HG02973 (cell line): ENCODE measurements around the gene SHF.

Experiments used
- ATAC-seq: cut with Tn5 transposase; IDR thresholded peaks from one replicate; pipeline ENCODE4 v1.9.1; 2021; ENCODE audit warnings: moderate library complexity; ENCODE audit not compliant: unreplicated experiment

The SHF gene

DNA sequence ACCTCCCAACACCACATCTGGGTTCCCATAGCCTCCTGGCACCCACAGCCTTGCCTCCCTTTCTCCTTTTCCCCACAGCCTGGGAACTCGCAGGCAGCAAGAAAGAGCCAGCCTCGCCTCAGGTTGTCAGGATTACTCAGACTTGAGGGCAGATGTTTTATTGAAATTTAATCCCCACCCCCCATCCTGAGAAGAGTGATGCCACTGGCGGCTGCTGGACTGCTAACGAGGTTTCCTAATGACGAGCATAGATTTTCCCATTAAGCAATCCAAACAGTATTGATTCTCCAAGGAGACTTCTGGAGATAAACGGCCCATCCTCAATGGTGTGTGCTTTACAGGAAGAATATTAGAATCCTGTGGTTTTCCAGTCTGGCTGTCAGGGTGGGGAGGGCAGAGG is 13.7 kb downstream of the SHF start:
- no peak for ATAC-seq

DNA sequence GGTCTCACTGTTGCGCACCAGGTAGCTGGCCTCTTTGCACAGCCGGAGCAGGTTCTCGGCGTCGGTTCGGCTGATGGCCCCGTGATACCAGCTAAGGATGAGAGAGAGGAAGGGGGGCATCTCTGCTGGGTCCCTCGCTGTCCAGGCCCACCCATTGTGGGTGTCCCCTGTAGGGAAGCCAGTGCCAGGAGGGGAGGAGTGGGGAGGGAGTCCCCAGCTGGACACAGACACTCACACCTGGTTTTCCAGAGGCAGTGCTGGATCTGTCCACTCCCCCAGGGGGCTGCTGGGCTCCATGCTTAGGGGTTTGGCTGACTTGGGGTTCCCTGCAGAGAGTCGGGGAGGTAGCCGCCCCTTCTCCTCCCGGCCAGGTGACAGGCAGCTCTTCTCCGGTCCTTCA is 15.9 kb downstream of the SHF start:
- no peak for ATAC-seq

DNA sequence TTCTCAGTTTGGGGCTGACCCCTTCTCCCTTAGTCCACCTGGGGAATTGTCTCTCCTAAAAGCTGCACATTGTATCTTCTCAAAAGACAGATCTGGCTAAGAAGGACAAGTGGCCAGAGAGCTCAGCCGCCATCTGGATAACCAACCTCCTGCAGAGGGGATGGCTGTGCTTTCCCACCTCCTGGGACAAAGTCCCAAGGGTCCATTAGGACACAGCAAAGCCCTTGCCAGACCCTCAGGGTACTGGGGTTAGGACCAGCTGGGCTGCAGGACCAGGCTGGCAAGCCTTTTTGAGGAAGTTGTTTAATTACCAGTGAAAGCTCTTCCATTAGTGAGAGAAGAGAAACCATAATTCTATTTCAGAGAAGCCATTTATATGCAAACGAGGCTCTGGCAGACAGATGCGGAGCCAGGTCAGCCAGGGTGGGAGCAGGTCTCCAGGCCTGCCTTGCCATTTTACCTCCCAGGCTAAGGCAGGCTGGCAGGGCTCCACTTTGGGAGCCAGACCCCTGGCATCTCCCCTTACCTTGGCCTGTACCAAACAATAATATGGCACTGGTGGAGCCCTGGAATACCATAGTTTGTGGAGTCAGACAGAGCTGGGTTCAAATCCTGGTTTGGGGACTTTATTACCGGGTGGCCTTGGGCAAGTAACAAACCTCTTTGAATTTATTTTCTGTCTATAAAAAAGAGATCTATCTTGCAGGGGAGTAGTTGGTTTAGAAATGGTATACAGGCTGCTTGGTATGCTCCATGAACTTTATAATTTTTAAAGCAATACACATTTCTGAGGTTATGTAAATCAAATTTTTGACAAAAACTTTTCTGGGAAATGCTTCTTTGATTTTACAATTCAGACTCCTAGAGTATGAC is 17.9 kb downstream of the SHF start:
- no peak for ATAC-seq

DNA sequence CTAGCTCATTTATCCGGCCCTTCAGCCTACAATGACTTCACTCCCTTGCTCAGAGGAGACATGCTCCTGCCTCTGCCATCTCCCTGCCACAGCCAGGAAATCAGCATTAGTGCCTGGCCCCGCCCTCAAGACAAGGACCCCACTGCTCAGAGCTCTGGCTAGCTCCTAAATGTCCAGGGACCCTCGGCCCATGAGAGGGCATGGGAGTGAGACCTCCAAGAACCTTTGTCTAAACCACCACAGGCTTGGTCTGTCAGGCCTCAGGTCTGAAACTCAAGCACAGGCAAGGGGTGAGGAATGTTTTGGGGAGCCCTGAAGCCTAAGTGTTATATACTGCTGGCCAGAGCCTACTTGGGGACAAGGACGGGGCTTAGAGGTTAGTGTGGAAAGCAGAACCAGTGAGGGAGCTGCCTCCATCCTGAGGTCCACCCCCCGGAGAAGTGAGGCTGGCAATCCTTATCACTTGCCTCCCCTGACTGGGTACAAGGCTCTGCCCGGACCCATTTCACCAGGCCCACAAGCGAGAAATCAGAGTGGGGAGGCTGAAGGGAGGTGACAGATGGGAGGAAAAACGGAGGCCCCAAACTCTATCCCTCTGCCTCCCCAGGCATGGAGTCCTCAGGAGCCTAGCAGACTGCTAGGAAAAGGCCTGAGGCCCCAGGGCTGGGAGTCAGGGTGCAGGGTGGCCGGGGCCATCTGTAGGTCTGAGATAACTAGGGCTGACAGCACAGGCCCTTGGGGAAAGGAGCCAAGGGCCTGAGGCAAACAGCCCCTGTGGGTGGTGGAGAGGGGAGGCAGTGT is 18.8 kb downstream of the SHF start:
- no peak for ATAC-seq

DNA sequence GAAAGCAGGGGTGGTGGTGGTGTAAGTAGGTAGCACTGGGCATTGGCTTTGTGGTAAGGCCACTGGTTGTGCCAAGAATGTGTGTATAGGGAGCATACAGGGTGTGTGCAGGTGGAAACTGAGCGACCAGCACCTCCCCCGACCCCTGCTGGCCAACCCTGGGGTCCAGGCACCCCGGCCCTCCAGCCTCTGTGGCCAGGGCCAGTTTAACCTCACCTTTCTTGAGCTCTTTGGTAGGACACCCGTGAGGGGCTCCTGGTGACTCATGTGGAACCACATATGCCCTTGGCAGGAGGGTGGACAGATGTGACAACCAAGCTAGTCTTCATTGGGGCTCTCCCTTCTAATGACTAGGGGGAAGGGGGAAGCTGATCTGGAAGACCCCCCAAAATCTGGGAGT is 19.5 kb downstream of the SHF start:
- no peak for ATAC-seq

DNA sequence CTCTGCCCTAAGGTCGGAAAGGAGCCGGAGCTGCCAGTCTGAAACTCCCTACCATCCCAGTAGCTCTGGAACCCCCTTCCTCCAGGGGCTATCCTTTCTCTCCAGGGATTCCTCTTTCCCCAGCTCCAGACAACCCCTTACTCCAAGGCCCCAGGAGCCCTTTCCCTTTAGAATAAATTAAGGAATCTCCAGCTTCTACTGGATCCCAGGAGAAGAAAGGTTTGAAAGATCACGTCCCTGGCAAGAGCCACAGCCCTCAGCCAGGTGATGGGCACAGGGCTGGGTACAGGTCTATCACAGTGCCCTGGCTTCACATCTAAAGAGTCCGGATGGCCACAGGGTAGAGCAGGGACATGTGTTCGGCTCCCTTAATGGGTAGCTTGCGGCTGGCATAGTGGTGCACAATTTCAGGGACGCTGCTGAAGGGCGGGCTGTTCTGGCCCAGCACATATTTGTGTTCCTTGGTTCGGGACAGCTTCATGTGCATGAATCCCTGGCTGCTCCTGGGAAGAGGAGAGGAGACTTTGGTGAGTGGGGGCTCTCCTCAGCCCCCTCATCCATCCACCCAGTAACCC is 20.0 kb downstream of the SHF start:
- ATAC-seq, result no peak

DNA sequence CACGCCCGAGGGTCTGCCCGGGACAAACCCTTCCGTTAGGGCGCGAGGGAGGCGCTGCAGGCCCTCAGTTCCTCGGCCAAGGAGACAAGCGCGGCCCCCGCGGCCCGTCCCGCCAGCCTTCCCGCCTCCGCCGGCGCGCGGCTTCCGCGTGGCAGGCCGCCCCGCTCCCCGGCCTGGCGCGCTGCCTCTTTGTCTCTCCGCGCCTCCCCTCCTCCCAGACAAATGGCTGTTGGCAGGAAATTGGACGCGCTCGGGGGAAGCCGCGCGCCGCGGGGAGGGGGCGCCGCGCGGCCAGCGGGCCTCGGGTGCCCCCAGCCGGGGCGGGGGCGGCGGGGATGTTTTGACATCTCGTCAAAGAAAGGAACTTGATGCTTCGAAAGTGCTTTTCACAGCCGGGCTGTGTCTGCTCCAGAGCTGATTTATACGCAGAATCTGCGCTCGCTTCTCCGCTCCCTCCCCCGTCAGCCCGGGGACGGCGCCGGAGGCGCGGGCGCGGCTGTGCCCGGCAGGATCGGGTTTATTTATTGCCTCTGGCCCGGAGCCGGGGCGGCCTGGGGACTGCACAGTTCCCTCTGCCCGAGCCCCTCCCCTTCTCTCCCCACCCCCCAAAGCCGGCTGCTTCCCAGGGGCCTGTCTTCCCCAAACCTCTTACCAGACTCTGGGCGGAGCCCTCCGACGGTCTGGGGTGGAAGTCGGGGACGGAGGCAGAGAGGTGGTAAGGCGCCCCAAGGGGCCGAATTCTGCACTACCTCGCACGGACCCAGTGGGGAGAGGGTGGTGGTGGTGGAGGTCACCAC is 20.7 kb downstream of the SHF start:
- peak; percentile 92 for ATAC-seq

DNA sequence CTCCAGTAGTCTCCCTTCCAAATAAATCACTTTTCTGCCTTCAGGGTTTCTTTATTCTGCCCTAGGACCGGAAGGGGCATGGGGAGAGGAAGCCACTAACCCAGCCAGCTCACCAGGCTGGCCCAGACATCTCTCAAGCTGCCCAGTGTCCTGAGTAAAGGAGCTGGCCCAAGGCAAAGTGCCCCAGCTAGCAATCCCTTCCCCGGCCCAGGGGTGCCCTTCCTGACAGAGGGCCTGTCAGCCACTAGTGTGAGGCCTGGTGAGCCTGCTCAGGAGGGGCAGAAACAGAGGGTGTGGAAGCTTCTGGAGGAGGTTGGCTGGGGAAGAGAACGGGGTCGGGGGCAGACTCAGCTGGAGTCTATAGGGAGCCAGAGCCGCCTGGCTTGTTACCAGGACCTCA is 22.2 kb downstream of the SHF start:
- no peak for ATAC-seq

DNA sequence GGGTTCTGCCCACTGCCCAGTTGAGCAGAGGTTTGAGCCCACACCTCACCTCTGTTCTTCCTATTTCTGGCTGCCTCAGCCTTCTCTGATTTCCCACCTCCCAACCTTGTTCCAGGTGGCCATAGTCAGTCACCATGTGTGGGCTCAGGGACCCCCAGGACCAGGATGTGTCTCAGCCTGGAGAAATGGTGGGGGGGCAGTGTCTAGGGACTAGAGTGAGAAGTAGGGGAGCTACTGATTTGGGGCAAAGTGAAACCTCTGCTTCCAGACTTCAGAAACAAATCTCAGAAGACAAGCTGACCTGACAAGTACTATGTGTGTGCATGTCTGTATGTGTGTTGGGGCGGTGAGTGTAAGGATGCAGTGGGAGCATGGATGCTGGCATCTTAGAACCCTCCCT is 22.9 kb downstream of the SHF start:
- no peak for ATAC-seq

DNA sequence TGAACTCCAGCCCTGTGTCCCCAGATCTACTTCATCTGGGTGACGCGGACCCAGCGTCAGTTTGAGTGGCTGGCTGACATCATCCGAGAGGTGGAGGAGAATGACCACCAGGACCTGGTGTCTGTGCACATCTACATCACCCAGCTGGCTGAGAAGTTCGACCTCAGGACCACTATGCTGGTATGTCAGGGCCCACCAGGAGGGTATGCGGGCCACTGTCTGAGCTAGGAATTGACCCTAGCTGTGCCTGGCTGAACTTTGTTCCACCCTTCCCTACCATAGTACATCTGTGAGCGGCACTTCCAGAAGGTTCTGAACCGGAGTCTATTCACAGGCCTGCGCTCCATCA is 24.3 kb downstream of the SHF start:
- no peak for ATAC-seq

DNA sequence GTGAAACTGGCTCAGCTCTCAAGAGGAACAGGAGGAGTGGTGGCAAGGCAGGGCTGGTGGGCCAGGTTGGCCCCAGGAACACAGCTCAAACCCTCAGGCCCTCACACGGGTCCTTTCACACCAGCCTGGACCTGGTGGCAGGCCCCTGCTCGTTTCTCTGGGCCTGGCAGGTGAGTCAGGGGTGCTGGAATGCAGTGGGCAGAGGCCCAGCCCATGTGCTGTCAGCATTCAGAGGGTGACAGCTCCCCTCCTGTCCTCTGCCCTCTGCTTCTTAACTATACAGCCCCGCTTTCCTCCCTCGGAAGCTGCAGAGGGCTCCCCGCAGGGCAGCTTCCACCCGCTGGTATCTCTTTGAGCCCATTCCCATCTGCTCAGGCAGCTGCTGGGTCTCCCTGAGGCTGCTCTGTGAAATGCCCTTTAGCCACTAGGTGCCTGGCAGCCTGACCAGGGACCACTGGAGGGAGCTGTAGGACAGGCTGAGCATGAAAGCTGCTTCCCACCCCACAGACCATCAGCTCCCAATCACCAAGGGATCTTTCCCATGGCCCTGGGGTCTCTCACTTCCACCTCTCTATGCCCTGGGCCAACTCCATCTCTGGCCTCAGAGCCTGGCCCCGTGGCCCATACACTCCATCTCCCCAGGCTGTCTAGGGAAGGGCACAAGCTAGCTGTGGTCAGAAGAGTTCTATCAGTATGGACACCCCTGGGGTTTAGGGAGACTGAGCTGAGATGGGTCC is 24.8 kb downstream of the SHF start:
- peak; percentile 36 for ATAC-seq

DNA sequence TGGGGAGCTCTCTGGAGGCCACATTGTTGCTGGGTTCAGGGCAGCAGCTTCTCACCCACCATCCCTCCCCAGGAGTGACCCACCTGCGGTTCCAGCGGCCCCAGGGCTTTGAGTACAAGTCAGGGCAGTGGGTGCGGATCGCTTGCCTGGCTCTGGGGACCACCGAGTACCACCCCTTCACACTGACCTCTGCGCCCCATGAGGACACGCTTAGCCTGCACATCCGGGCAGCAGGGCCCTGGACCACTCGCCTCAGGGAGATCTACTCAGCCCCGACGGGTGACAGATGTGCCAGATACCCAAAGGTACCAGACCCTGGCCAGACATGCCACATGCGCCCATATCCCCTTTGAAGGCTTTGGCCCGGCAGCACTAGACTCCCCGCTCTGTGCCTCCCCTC is 26.1 kb downstream of the SHF start:
- ATAC-seq, result no peak

DNA sequence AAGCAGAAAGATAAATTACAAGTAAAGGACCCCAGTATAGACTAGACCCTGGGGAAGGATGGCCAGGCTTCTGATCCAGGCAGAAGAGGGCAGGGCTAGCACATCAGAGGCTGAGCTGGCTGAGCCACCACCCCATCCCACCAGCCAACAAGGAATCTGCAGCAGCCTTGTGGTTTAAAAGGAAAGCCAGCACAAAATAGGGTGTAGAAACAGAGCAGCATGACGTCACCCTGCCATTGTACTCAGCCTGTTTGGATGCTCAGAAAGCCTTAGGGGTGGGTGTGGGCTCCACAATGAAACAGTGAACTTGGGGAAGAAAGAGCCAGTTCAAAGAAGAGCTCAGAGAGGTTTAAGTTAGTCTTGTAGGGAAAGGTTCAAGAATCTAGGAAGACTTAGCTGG is 29.8 kb downstream of the SHF start:
- no peak for ATAC-seq

DNA sequence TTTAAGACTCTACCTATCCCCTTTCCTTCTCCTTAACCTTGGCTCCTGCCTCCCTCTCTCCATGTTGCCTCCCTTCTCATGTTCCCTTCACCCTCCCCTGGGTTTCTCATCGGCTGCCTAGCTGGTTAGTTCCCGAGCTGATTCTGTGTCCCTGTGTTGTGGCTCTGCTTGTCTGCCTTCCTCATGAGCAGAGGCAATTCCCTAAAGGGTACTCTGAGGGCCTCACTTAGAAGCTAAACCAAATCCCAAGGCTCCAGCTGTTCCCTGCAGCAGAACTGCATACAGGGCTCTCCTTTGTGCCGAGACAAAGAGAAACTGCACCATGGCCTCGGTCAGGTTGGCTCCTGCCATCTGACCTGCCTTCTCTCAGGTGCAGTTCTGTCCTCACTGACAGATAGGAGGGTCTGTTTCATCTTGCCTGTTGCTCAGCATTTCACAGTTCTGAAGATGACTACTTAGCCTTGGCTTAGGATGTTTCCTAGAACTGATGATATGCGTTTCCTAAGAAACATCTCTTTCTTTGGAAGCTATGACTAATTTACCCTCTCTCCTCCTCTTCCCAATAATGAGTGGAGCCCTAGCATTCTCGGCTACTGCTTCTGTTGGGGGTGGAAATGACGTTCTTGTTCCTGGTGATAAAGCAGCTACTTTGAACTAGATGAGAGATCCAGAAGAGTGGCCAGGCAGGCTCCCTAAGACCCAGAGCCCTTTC is 30.9 kb downstream of the SHF start:
- ATAC-seq, result no peak

DNA sequence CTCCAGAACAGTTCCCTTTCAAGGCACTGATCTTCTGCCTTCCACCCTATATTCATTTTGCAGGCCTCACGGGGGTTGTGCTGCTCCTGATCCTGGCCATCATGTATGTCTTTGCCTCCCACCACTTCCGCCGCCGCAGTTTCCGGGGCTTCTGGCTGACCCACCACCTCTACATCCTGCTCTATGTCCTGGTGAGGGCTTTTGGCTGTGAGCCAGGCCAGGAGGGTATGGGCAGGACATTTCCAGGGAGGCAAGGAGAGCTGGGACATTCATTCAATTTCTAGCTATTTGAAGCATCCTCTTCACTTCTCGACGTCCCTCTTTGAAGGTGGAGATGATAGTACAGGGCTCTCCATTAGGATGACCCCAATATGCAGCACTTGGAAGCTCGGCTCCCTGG is 32.0 kb downstream of the SHF start:
- ATAC-seq, result no peak

DNA sequence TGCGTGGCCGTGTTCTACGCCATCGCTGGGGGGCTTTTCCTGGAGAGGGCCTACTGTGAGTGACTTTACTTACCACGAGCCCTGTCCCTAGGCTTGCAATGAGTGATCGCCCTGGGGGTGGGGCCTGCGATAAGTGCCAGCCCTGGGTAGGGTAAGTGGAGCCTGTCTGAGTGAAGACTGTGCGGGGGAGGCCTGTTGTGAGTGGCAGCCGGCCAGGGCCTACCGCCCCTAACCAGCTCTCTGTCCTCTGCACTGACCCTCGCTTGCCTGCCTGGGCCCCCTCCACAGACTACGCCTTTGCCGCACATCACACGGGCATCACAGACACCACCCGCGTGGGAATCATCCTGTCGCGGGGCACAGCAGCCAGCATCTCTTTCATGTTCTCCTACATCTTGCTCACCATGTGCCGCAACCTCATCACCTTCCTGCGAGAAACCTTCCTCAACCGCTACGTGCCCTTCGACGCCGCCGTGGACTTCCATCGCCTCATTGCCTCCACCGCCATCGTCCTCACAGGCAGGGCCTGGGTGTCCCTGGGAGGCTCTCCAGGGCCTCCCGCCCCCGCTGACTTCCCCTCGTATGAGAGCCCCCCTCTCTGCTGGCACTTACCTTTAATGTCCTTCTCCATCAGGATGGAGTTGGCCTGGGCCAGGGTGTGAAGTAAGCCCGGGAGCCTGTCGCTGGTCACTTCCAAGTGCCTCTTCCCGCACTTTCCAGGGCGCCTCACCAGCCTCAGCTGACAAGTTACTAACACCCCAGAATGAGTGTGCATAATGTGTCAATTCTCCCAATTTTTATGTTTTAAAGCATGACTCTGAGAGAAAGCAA is 35.6 kb downstream of the SHF start:
- ATAC-seq, result no peak

DNA sequence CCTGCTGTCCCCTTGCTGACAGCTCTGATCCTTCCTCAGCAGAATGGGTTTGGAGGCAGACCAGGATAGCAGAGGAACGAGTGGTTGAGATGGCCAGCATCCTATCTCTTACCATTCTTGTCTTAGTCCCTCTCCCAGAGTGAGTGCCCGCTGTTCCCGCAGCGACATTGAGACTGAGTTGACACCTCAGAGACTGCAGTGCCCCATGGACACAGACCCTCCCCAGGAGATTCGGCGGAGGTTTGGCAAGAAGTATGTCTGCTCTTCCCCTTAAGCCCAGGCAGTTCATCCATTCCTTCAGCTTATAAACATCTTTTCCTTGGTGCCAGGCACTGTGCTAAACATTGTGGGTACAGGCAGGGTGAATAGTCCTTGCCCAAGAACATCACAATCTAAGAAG is 36.8 kb downstream of the SHF start:
- ATAC-seq, result no peak

DNA sequence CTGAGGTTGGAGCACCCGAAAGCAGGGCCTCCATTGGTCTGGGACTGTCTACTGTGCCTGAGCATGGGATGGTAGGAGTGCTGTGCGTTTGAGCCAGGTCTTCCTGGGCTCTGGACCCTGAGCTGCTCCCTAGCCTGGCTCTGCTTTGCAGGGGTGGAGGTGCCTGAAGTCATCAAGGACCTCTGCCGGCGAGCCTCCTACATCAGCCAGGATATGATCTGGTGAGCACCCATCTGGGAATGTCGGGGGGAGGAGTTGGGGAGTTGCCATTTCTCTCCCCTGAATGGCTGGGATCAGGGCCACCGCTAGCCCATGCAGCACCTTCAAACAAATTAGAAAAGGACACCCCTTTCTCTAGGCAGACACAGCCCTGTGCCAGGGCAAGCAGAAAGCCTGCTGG is 37.3 kb downstream of the SHF start:
- ATAC-seq, result no peak

DNA sequence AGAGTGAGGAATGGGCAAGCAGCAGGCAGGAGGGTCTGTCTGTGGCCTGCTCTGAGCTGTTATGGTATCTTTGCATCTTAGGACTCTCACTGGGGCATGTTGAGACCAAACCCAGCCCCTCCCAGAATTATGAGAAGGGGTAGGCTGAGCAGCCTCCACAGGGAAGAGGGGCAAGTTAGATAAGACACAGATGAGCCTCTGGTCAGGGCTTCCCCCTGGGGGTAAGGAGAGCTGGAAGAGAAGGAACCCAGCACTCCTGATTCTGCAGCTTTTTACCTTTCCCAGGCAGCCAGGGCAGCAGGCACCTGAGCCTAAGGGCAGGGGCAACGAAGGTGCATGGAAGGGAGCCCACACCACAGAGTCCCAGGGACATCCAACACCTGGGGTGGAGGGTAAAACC is 38.7 kb downstream of the SHF start:
- ATAC-seq, result no peak
